Pancreas (tissue), 10 donors: ENCODE results near the gene TMEM63A. TPM values are rescaled to one million over a fixed set of nuclear protein-coding genes. Genes with fewer than 3 reads are reported as not detected.
A peak's percentile ranks its signal among the peaks of the same experiment; 100 is the strongest.

Source experiments
- ATAC-seq, 4 donors: fragments of 200-7000 bp; cut with Tn5 transposase; one replicate each; pipeline versions ENCODE4 v1.8.0 to v1.9.1; 2020; ENCODE audit warnings: mild to moderate bottlenecking in 4 of 4, moderate library complexity in 4 of 4
- DNase-seq, 6 donors: peaks; one replicate each; pipeline ENCODE4 v3.0.0-alpha.2; 2020
- FAIRE-seq: peaks from 2 replicates; lab custom pipeline; 2012; peaks lifted over from hg19 to GRCh38; lab: Jason Lieb, UNC
- H3K27ac ChIP-seq, 4 donors: fragments of 200-600 bp; sonication (generic); 1 replicate in 3 of 4; 2 replicates in 1 of 4; pipeline versions ENCODE4 v1.5.0 to v1.8.0; 2020
- H3K27me3 ChIP-seq, 4 donors: fragments of 200-600 bp; one replicate each; pipeline ENCODE4 v1.8.0; 2021
- H3K36me3 ChIP-seq, 3 donors: fragments of 200-600 bp; sonication (generic) in 1 of 3; one replicate each; pipeline versions ENCODE4 v1.5.0 to v1.8.0; 2020 to 2021
- H3K4me1 ChIP-seq, 3 donors: fragments of 200-600 bp; one replicate each; pipeline ENCODE4 v1.8.0; 2021
- H3K4me3 ChIP-seq, 4 donors: fragments of 200-600 bp; sonication (generic) in 2 of 4; one replicate each; pipeline versions ENCODE4 v1.5.0 to v1.8.0; 2020 to 2021
- H3K9me3 ChIP-seq, 4 donors: fragments of 200-600 bp; one replicate each; pipeline ENCODE4 v1.8.0; 2021
- WGBS, 2 donors: extraction: QIAGEN DNeasy Blood & Tissue Kit; methylation state at CpG; one replicate each; pipeline ENCODE4 v1.1.7; 2013; 5-methylcytosine and 5-hydroxymethylcytosine counted together
- intact Hi-C, 3 donors: fragments of 100-400 bp; cut with DNase I; formaldehyde crosslinking; loops; one replicate each; pipeline versions ENCODE4 v1.11.1 to v1.14.2; 2022
- polyA plus RNA-seq, 2 donors: library from polyadenylated mRNA; stranded (reverse); fragments of 200-250 nt; gene quantifications; one replicate each; pipeline ENCODE4 v1.2.3, GENCODE V29; 2013
- total RNA-seq, 6 donors: library from RNA; stranded (reverse); fragmentation: NEBNext Ultra II Directional in 4 of 6; extraction: Animal tissue kit (Norgen Biotek cat#: 25700) in 4 of 6; gene quantifications; one replicate each; pipeline versions ENCODE4 v1.2.1 to v1.2.4, GENCODE V29; 2021 to 2023
- TF ChIP-seq, protein P1 (sequence below), 4 donors: fragments of 200-600 bp; sonication (generic) in 3 of 4; IDR thresholded peaks; one replicate each; pipeline versions ENCODE4 v1.5.0 to v1.8.0; 2021; ENCODE audit warnings: antibody characterized with exemption in 4 of 4
- donor health status: healthy with polysubstance abuse.
- donor health status: DM: no; HTN: no; CAD: no; lungs with moderate emphysema.
- donor health status: DM: no; HTN: no; CAD: no.
- donor health status: control.
- donor health status: control.
- donor health status: Bipolar disorder and iron deficiency.
- donor health status: DM: yes; HTN: yes; CAD: no.
- donor health status: DM: no; HTN: no; CAD: no.
- donor health status: DM: no; HTN: no; CAD: no.
- donor health status: DM: yes; HTN: yes; CAD: no.

TMEM63A gene
- total and polyA plus RNA-seq, 8 donors = 56.3 to 185 (median 84.0) TPM

DNA sequence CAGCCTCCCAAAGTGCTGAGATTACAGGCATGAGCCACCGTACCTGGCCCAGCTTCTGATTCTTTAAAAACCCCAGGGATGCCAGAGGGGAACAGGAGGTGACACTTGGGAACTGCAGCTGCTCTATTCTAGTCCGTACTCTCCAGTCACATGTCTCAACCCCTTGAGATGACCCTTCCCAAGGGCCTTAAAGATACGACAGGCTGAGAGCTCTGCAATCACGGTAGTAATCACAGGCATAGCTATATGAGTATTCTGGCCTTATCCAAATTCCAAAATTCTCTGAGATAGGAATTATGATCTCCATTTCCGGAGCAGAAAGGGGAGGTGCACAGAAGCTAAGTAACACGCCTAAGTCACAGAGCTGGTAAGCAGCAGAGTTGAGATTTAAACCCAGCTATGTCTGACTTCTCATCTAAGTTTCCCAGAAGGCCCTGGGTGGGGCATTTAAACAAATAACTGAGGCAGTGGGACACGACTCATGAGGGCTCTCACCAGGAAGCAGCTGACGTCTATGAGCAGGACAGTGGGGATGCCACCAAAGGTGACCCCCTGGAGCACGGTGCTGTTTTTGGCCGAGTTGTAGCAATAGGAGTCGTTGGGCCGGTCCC, 5.2 kb downstream of the TMEM63A start:
- Histone ChIP-seq H3K4me3 (no peak overlapping the region), H3K27ac (peak overlapping the region in 2 of 4 donors; percentile 85 to 89), H3K36me3 (peaks cover 4 to 24% (median 15%) of the 10 kb centered on the region in 3 donors), H3K4me1 (peaks cover 40 to 57% (median 47%) of the 10 kb centered on the region in 3 donors), H3K9me3 (no peaks in the 10 kb centered on the region), H3K27me3 (no peaks in the 10 kb centered on the region)
- no peak for ATAC-seq
- FAIRE-seq = no peak
- intact Hi-C loops = no loop called here
- 66 to 70% methylated on average over 12 of the region's 12 CpGs for WGBS, 2 donors
- no peak for DNase-seq
- TF ChIP-seq, protein P1, sequence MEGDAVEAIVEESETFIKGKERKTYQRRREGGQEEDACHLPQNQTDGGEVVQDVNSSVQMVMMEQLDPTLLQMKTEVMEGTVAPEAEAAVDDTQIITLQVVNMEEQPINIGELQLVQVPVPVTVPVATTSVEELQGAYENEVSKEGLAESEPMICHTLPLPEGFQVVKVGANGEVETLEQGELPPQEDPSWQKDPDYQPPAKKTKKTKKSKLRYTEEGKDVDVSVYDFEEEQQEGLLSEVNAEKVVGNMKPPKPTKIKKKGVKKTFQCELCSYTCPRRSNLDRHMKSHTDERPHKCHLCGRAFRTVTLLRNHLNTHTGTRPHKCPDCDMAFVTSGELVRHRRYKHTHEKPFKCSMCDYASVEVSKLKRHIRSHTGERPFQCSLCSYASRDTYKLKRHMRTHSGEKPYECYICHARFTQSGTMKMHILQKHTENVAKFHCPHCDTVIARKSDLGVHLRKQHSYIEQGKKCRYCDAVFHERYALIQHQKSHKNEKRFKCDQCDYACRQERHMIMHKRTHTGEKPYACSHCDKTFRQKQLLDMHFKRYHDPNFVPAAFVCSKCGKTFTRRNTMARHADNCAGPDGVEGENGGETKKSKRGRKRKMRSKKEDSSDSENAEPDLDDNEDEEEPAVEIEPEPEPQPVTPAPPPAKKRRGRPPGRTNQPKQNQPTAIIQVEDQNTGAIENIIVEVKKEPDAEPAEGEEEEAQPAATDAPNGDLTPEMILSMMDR (IDR thresholded peaks at IDR 0.05) = no peak

DNA sequence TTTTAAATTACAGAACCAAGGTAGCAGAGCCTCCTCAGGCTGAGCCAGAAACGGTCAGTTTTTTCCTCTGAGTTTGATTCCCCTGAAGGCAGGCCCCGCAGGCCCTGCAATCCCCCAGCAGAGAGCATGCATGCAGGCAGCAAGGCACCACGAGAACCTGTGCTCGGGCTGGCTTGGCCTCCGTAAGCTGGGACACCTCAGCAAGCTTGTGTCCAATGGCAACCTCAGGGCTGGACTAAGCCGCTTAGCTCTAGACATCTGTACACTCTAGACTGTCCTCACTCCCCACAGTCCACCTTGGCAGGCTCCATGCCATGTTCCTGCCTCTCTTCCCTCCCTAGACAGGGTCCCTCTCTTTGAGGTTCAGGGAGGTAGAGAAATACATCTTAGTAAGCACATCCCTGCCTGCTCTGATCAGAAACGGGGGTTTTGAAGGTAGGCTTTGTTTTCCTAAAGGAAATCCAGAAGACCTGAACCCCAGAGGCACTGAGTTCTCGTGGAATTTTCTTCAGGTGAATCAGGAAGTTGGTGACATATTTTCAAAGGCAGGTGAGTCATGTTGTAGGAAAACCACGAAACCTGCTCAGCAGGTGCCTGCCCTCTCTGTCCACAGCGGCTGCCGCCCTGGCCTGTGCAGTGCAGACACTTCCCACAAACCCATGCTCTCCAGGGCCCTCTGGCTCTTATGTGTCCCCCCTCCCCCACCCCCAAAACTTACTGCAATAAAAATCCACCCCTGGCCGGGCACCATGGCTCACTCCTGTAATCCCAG, 7.0 kb downstream of the TMEM63A start:
- Histone ChIP-seq H3K27ac (peak overlapping the region; percentile 73 to 89 (median 86)), H3K4me3 (no peak overlapping the region), H3K9me3 (no peaks in the 10 kb centered on the region), H3K27me3 (no peaks in the 10 kb centered on the region), H3K4me1 (peaks cover 37 to 62% (median 50%) of the 10 kb centered on the region in 3 donors), H3K36me3 (peaks cover 4 to 40% (median 15%) of the 10 kb centered on the region in 3 donors)
- peak; percentile 76 to 84 (median 78) for ATAC-seq
- FAIRE-seq = no peak
- TF ChIP-seq, protein P1 (IDR thresholded peaks at IDR 0.05) = no peak
- intact Hi-C loops = no loop called here
- DNase-seq = peak in 5 of 6 donors; percentile 73 to 84 (median 79)
- WGBS, 2 donors = 57 to 60% methylated on average over 12 of the region's 12 CpGs

DNA sequence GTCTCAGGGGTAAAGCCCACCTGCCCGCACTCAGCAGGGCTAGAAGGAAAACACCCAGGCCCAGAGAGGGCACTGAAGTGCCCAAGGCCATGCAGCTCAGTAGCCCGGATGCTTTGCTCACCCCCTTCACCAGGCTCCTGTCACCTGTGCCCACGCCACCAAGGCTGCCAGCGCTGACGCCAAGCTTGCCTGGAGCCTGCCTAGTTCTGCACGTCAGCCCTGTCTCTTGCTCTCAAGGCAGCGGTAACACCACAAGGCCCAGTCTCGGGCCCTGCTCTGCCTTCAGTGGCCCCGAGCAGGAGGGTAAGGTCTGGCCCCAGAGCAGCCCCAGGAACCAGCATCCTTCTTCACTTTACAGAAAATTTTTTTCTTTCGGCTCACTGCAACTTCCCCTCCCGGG, 7.7 kb downstream of the TMEM63A start:
- intact Hi-C loops = no loop called here
- H3K9me3 ChIP-seq = no peaks in the 10 kb centered on the region
- ATAC-seq = no peak
- H3K27me3 ChIP-seq = no peaks in the 10 kb centered on the region
- peaks cover 32 to 59% (median 42%) of the 10 kb centered on the region in 3 donors for H3K4me1 ChIP-seq
- no peak overlapping the region for H3K4me3 ChIP-seq
- FAIRE-seq = no peak
- WGBS, 2 donors = 85 to 90% methylated on average over 11 of the region's 11 CpGs
- TF ChIP-seq, protein P1 (IDR thresholded peaks at IDR 0.05) = no peak
- H3K27ac ChIP-seq = peak overlapping the region in 3 of 4 donors; percentile 85 to 89 (median 86)
- peak in 1 of 6 donors; percentile 58 for DNase-seq
- peaks cover 4 to 47% (median 19%) of the 10 kb centered on the region in 3 donors for H3K36me3 ChIP-seq

DNA sequence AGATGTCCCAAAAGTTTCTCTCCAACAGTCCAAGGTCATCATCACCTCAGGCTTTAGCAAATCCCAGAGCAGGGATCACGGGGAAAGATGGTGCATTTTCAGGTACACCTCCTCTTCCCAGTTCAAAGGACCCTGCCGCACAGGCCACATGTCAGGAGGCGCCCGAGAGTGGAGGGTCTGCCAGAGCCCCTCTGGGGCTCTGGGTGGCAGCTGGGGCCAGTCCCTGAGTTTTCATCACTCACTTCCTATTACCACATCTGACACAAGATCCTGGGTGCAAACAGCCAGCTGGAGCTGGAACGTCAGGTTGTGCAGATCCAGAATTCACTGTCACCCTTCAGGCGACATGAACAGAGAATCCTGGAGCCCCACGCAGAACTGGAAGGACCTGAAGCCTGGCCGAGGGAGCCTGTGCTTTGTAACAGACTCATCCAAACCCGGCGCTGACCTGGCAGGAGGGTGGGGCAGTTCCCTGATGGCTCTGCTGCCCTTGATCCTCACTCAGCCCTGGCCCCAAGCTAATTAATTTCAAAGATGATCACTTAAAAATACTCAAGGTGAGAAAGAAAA, 8.8 kb downstream of the TMEM63A start:
- peaks cover 4 to 57% (median 22%) of the 10 kb centered on the region in 3 donors for H3K36me3 ChIP-seq
- no peak for ATAC-seq
- H3K4me1 ChIP-seq = peaks cover 24 to 51% (median 34%) of the 10 kb centered on the region in 3 donors
- TF ChIP-seq, protein P1 (IDR thresholded peaks at IDR 0.05) = no peak
- no peak for DNase-seq
- no peak overlapping the region for H3K4me3 ChIP-seq
- H3K9me3 ChIP-seq = no peaks in the 10 kb centered on the region
- FAIRE-seq = no peak
- intact Hi-C loops = no loop called here
- H3K27ac ChIP-seq = peak overlapping the region in 2 of 4 donors; percentile 85 to 89
- H3K27me3 ChIP-seq = no peaks in the 10 kb centered on the region
- 88 to 90% methylated on average over 10 of the region's 10 CpGs for WGBS, 2 donors
